ENCODE results near the gene CRB3. TPM values are rescaled to one million over a fixed set of nuclear protein-coding genes. Genes with fewer than 3 reads are reported as not detected.

Gene CRB3
- total and polyA plus RNA-seq, 2 of the 13 experiments (the other 11 are each of a cell fraction or from before 2014, with no cell fraction given), result 10.6 to 25.6 TPM

GRCh38 chr19:6481541-6482342 lies 17.7 kb downstream of the CRB3 start, which contains the start of gene DENND1C (continued):
- TF ChIP-seq, protein P1, sequence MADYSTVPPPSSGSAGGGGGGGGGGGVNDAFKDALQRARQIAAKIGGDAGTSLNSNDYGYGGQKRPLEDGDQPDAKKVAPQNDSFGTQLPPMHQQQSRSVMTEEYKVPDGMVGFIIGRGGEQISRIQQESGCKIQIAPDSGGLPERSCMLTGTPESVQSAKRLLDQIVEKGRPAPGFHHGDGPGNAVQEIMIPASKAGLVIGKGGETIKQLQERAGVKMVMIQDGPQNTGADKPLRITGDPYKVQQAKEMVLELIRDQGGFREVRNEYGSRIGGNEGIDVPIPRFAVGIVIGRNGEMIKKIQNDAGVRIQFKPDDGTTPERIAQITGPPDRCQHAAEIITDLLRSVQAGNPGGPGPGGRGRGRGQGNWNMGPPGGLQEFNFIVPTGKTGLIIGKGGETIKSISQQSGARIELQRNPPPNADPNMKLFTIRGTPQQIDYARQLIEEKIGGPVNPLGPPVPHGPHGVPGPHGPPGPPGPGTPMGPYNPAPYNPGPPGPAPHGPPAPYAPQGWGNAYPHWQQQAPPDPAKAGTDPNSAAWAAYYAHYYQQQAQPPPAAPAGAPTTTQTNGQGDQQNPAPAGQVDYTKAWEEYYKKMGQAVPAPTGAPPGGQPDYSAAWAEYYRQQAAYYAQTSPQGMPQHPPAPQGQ (CRISPR knock-in tag; IDR thresholded peaks at IDR 0.05; ENCODE audit: borderline replicate concordance), result 0 out of 2 replicates have a peak, but pooled peaks have one; percentile 64
- TF ChIP-seq LCORL (IDR thresholded peaks at IDR 0.05) (no peak), LCORL (CRISPR knock-in tag; IDR thresholded peaks at IDR 0.05) (no peak), PCBP1 (IDR thresholded peaks at IDR 0.05; ENCODE audit: borderline replicate concordance, low read depth, low read length) (0 out of 2 replicates have a peak, but pooled peaks have one; percentile 27), ZNF766 (CRISPR knock-in tag; IDR thresholded peaks at IDR 0.05; ENCODE audit: borderline replicate concordance) (no peak), ZNF441 (CRISPR knock-in tag; IDR thresholded peaks at IDR 0.05; ENCODE audit: borderline replicate concordance) (0 out of 2 replicates have a peak, but pooled peaks have one; percentile 28), ZNF101 (CRISPR knock-in tag; IDR thresholded peaks at IDR 0.05; ENCODE audit: borderline replicate concordance, low read depth) (no peak), ZNF142 (CRISPR knock-in tag; IDR thresholded peaks at IDR 0.05) (peak; percentile 78; the same call in 1 of the 2 replicates), CHD4 (IDR thresholded peaks at IDR 0.05; ENCODE audit: borderline replicate concordance, low read length) (no peak), SKI (IDR thresholded peaks at IDR 0.05; ENCODE audit: partially characterized antibody) (peak; percentile 56), RORA (CRISPR knock-in tag; IDR thresholded peaks at IDR 0.05) (no peak), FLYWCH1 (CRISPR knock-in tag; IDR thresholded peaks at IDR 0.05) (no peak), MAZ (IDR thresholded peaks at IDR 0.05; ENCODE audit: borderline replicate concordance, low read depth, low read length) (peak; percentile 42; the same call in 1 of the 2 replicates), MAZ (CRISPR knock-in tag; IDR thresholded peaks at IDR 0.05; ENCODE audit: low read depth) (peak; percentile 56; the same call in 1 of the 2 replicates), NFYC (CRISPR knock-in tag; IDR thresholded peaks at IDR 0.05) (no peak)
- TF ChIP-seq, protein P2, sequence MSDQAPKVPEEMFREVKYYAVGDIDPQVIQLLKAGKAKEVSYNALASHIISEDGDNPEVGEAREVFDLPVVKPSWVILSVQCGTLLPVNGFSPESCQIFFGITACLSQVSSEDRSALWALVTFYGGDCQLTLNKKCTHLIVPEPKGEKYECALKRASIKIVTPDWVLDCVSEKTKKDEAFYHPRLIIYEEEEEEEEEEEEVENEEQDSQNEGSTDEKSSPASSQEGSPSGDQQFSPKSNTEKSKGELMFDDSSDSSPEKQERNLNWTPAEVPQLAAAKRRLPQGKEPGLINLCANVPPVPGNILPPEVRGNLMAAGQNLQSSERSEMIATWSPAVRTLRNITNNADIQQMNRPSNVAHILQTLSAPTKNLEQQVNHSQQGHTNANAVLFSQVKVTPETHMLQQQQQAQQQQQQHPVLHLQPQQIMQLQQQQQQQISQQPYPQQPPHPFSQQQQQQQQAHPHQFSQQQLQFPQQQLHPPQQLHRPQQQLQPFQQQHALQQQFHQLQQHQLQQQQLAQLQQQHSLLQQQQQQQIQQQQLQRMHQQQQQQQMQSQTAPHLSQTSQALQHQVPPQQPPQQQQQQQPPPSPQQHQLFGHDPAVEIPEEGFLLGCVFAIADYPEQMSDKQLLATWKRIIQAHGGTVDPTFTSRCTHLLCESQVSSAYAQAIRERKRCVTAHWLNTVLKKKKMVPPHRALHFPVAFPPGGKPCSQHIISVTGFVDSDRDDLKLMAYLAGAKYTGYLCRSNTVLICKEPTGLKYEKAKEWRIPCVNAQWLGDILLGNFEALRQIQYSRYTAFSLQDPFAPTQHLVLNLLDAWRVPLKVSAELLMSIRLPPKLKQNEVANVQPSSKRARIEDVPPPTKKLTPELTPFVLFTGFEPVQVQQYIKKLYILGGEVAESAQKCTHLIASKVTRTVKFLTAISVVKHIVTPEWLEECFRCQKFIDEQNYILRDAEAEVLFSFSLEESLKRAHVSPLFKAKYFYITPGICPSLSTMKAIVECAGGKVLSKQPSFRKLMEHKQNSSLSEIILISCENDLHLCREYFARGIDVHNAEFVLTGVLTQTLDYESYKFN (CRISPR knock-in tag; conservative IDR thresholded peaks at IDR 0.05), result no peak

All from HepG2 (cell line).